Psoas muscle (tissue), 8 donors: ENCODE data around the gene SEMA4D. TPM values are rescaled to one million over a fixed set of nuclear protein-coding genes. Genes with fewer than 3 reads are reported as not detected.

ENCODE experiments used
- ATAC-seq, 4 donors: fragments of 200-7000 bp; cut with Tn5 transposase; one replicate each; pipeline ENCODE4 v1.9.1; 2020; ENCODE audit warnings: moderate library complexity in 3 of 4, mild to moderate bottlenecking in 2 of 4
- DNase-seq, 2 donors: peaks; one replicate each; pipeline ENCODE4 v3.0.0-alpha.2; 2020
- H3K27ac ChIP-seq: fragments of 200-600 bp; one replicate; pipeline ENCODE4 v1.8.0; 2022
- H3K27me3 ChIP-seq, 3 donors: fragments of 200-600 bp in 1 of 3; one replicate each; pipeline versions ENCODE4 v1.6.1 to v1.8.0; 2013 to 2022; ENCODE audit warnings: low read length in 2 of 3, mild to moderate bottlenecking in 2 of 3, moderate library complexity in 1 of 3; ENCODE audit not compliant: insufficient read depth in 3 of 3
- H3K36me3 ChIP-seq, 2 donors: fragments of 200-600 bp in 1 of 2; one replicate each; pipeline versions ENCODE4 v1.6.1 to v1.8.0; 2013 to 2022; ENCODE audit warnings: low read depth in 1 of 2, mild to moderate bottlenecking in 1 of 2, moderate library complexity in 1 of 2; ENCODE audit not compliant: insufficient read depth in 1 of 2
- H3K4me1 ChIP-seq: fragments of 200-600 bp; one replicate; pipeline ENCODE4 v1.8.0; 2022
- H3K4me3 ChIP-seq: fragments of 200-600 bp; one replicate; pipeline ENCODE4 v1.8.0; 2022; ENCODE audit warnings: mild to moderate bottlenecking
- H3K9me3 ChIP-seq: fragments of 200-600 bp; one replicate; pipeline ENCODE4 v1.8.0; 2022
- CTCF ChIP-seq: fragments of 200-600 bp; IDR thresholded peaks from one replicate; pipeline ENCODE4 v1.8.0; 2022; ENCODE audit warnings: antibody characterized with exemption
- WGBS, 3 donors: extraction: QIAGEN DNeasy Blood & Tissue Kit; methylation state at CpG; one replicate each; pipeline versions ENCODE4 v1.1.6 to v1.1.7; 2013; 5-methylcytosine and 5-hydroxymethylcytosine counted together
- intact Hi-C, 2 donors: fragments of 100-400 bp; cut with DNase I; formaldehyde crosslinking; loops; one replicate each; pipeline versions ENCODE4 v1.11.0 to v1.14.2; 2022
- polyA plus RNA-seq, 3 donors: library from polyadenylated mRNA; stranded (reverse); fragments of 200-250 nt; gene quantifications; one replicate each; pipeline ENCODE4 v1.2.3, GENCODE V29; 2013
- total RNA-seq, 4 donors: library from RNA; stranded (reverse); fragmentation: NEBNext Ultra II Directional in 2 of 4; extraction: Animal tissue kit (Norgen Biotek cat#: 25700) in 2 of 4; gene quantifications; one replicate each; pipeline versions ENCODE4 v1.2.1 to v1.2.4, GENCODE V29; 2021 to 2023
- donor health status: healthy with polysubstance abuse.
- donor health status: DM: no; HTN: no; CAD: no; lungs with moderate emphysema.
- donor health status: Bipolar disorder and iron deficiency.
- donor health status: healthy.
- donor health status: DM: yes; HTN: yes; CAD: no.
- donor health status: DM: no; HTN: no; CAD: no.
- donor health status: DM: no; HTN: no; CAD: no.
- donor health status: DM: yes; HTN: yes; CAD: no.

The SEMA4D gene
- total and polyA plus RNA-seq, 7 donors: 9.3 to 111 (median 32.1) TPM

GRCh38 chr9:89483592-89484474, 14.1 kb downstream of the SEMA4D start:
- WGBS, 3 donors: 26 to 52% (median 35%) methylated on average over 18 of the region's 18 CpGs
- ATAC-seq: peak; percentile 19 to 36 (median 34)
- peak overlapping the region; percentile 43 for H3K4me3 ChIP-seq
- H3K27me3 ChIP-seq: no peaks in the 10 kb centered on the region
- H3K4me1 ChIP-seq: peaks cover 63% of the 10 kb centered on the region
- DNase-seq: no peak
- intact Hi-C loops: loop anchor here in 1 of 2 donors (2.0 to 10.0 kb wide), 2 partner anchors 39 to 61 kb away; no protein-coding TSS in a partner anchor
- no peak for TF ChIP-seq CTCF
- peak overlapping the region; percentile 94 for H3K27ac ChIP-seq
- no peaks in the 10 kb centered on the region for H3K9me3 ChIP-seq
- peaks cover 0 to 5% of the 10 kb centered on the region in 2 donors for H3K36me3 ChIP-seq

GRCh38 chr9:89482901-89483361, 15.0 kb downstream of the SEMA4D start:
- Histone ChIP-seq H3K4me1 (peaks cover 68% of the 10 kb centered on the region), H3K9me3 (no peaks in the 10 kb centered on the region), H3K4me3 (peak overlapping the region; percentile 43), H3K27ac (peak overlapping the region; percentile 94), H3K27me3 (no peaks in the 10 kb centered on the region), H3K36me3 (peaks cover 0 to 5% of the 10 kb centered on the region in 2 donors)
- WGBS, 3 donors: 27 to 31% (median 29%) methylated on average over 9 of the region's 9 CpGs
- intact Hi-C loops: loop anchor here in 1 of 2 donors (2.0 to 10.0 kb wide), 2 partner anchors 38 to 62 kb away; no protein-coding TSS in a partner anchor
- peak; percentile 54 to 78 for DNase-seq
- ATAC-seq: peak; percentile 78 to 86 (median 82)
- TF ChIP-seq CTCF: no peak

GRCh38 chr9:89482056-89482851, 15.7 kb downstream of the SEMA4D start:
- peak overlapping the region; percentile 94 for H3K27ac ChIP-seq
- no peak for DNase-seq
- H3K4me1 ChIP-seq: peaks cover 68% of the 10 kb centered on the region
- no peak for TF ChIP-seq CTCF
- H3K36me3 ChIP-seq: peaks cover 0 to 5% of the 10 kb centered on the region in 2 donors
- no peaks in the 10 kb centered on the region for H3K9me3 ChIP-seq
- intact Hi-C loops: loop anchor here in 1 of 2 donors (2.0 to 10.0 kb wide), 2 partner anchors 37 to 63 kb away; no protein-coding TSS in a partner anchor
- no peaks in the 10 kb centered on the region for H3K27me3 ChIP-seq
- ATAC-seq: peak; percentile 5 to 39 (median 26)
- WGBS, 3 donors: 30 to 39% (median 32%) methylated on average over 15 of the region's 15 CpGs
- H3K4me3 ChIP-seq: peak overlapping the region; percentile 43

- H3K9me3 ChIP-seq: no peaks in the 10 kb centered on the region
- intact Hi-C loops: loop anchor here in 1 of 2 donors (10.0 kb wide), 1 partner anchor 63 kb away; no protein-coding TSS in a partner anchor
- H3K4me1 ChIP-seq: peaks cover 74% of the 10 kb centered on the region
- H3K36me3 ChIP-seq: peaks cover 0 to 5% of the 10 kb centered on the region in 2 donors
- no peaks in the 10 kb centered on the region for H3K27me3 ChIP-seq
- ATAC-seq (no peak), DNase-seq (no peak)
- no peak for TF ChIP-seq CTCF
- peak overlapping the region; percentile 94 for H3K27ac ChIP-seq
- H3K4me3 ChIP-seq: peak overlapping the region; percentile 43
- 82 to 91% (median 88%) methylated on average over 11 of the region's 11 CpGs for WGBS, 3 donors
Observed at GRCh38 chr9:89481538-89481915, 16.4 kb downstream of the SEMA4D start.
